ENCODE results near the gene GCSH.

The GCSH gene

DNA sequence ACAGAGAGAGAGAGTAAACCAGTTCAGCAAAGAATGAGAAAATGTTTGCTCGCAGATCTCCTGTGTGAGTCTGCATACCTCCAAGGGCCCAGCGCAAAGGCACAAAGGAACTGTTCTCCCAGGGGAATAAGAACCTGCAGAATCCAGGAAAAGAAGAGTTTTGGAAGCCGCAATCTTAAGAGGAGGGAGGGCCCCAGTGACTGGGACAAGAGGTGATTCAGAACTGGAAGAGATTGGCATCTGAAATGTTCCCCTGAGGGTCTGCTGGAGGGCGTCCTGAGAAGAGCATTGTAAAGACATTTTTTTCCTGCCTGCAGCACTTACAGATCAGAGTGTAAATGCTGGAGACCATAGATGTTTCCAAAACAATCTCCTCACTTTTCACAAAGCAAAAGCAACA, 54.5 kb downstream of the GCSH start:
- DNase-seq: no peak

DNA sequence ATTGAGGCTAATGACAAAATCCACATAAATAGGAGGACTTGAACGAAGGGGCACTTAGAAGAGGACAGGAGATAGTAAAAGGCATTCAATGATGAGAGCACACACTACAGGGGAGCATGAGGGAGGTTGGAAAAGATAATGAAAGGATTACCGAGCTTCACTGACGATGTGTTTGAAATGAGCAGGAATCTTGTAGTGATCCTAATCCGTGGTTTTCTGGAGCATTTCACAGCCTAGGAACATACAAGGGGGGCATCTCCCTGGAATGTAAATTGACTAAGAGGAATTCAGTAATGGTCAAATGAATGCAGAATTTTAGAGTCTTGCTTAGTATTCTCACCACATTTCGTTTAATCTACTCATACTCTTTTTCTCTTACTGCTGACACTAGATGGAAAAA, 55.4 kb downstream of the GCSH start:
- no peak for DNase-seq

DNA sequence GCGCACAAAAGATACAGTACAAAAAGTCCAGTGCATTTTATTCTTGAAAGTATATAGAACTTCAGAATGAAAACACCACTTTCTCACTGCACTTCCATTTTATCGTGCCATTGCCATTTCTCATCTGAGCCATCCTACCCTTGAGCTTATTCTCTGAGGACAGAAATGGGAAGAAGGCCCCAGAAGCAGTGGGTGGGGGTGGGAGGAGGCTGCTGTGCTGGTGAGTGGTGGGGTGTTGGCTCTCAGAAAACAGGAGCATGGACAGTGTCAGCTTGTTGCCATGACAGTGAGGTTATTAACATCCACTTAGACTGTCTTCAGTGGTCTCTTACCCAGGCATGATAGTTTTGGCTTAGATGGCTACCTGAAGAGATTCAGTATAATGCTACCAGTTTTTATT, 56.1 kb downstream of the GCSH start:
- DNase-seq: no peak

DNA sequence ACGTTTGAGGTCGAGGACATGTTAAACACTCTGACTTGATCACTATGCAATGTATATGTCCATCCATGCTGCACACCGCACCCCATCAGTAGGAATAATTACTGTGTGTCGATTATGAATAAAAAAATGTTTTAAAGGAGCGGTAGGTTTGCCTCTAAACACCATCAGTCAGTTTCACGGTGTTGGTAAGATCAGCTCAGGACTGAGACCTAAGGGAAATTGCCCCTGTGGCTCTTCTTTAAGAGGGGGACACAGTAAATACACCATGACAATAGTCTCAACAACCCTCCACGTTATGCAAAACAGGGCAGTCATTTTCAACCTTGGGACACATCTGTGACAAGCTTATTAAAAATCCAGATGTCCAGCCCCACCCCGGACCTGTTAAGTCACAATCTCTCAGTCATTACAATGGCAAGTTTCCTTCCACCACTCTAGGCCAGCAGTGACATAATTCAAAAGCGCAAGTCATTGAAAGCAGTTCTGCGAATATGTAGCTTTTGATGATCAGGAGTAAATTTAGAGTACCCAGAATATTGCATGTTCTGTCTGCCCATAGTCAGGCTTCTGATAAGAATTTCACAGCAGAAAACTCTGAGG, 59.3 kb downstream of the GCSH start:
- no peak for DNase-seq

DNA sequence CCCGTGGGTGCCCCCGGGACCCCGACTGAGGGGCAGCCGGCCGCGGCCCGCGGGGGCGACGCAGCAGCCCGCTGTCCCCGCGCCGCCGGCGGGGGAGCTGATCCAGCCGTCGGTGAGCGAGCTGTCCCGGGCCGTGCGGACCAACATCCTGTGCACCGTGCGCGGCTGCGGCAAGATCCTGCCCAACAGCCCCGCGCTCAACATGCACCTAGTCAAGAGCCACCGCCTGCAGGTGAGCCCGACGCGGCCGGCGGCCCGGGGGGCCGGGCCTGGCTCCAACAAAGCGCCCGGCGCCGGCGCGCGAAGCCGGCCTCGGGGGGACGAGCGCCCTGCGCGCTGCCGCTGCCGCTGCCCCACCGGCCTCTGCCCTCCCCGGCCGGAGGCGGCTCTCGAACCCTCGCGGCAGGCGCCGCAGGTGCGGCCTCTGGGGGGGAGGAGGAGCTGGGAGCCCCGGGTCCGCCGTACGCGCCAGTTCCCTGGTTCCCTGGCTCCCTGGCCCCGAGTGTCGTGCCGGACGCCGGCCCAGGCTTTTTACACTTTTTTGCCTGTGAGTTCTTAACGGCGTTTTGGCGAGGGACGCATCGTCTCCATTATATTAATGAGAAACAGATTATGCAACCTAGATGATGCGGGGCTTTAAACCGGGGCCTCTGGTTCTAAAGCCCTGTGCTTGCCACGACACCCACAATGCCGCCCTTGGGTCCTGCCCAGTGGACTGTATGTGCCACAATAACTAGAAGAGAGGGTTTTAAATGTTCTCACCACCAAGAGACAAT, 60.0 kb downstream of the GCSH start:
- peak; percentile 11 for DNase-seq

DNA sequence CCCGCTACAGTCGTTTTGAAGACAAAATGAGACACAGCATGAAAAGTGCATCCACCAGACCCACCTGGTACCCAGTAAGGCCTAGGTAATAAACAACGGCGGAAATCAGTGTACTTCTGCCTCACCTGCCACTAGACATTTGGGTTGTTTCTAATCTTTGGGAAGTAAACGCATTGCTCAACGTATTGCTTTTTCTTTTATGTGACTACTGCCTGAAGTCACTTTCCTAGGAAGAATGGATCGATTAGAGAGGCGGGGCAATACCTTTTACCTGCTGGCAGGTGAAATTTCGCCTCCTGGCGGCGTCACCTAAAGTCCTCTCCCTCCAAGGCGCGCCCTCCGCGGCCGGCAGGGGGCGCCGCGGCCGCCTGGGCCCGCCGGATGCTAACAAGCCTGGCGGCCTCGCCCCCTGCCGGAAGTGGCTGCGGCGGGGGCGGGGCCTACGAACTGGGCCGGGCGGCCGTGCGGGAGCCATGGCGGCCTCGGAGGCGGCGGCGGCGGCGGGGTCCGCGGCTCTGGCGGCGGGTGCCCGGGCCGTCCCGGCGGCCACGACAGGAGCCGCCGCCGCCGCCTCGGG, 60.7 kb downstream of the GCSH start, which contains the start of gene ATMIN:
ATMIN (plus strand) TSS at position 445 of the 577 bp plus-strand sequence; CDS start at position 474, 29 bp downstream.
- peak; percentile 83 for DNase-seq

Measured in effector CD4-positive, alpha-beta T cell (primary cell).